Measurements from ENCODE around the gene PLXNB2. TPM values are rescaled to one million over a fixed set of nuclear protein-coding genes. Genes with fewer than 3 reads are reported as not detected.

Gene PLXNB2
- total RNA-seq, 1 donor from 2014 or later: 20.8 TPM

DNA sequence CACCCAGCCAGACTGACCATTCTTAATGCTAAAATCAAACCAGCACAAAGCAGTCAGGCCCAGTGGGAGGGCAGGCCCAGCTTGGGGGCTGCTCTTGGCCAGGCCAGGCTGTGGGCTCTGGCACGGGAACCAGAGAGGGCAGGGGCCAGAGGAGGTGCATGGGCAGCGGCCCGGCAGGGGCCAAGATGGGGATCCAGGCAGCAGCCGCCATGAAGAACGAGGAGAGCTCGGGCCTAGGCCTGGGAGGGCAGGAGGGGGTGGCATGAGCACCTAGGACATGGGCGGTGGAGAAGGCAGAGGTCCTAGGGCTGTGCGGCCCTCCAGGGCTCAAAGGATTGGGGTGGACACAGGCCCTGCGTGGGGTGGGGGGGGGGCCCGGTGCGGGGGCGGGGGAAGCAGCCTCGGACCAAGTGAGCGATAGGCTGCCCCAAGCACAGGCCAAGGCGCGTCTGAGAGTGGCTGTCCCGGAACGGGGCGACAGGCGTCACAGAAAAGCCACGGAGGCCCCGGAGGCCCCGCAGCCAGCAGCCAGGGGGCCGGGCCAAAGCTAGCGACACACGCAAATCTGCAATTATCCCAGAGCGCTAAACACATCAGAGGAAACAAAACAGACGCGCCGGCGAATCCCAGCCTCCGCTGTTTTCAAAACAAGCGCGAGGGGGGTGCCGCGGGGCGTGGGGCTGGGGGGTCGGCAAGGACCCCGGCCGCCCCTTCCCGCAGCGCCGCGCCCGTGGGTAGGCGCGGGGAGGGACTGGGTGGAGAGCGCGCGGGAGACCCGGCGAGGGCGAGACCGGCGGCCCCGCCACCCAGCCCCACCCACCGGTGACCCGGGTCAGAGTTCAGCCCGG lies 8.3 kb downstream of the PLXNB2 start:
- intact Hi-C loops (cut with micrococcal nuclease): no loop called here

DNA sequence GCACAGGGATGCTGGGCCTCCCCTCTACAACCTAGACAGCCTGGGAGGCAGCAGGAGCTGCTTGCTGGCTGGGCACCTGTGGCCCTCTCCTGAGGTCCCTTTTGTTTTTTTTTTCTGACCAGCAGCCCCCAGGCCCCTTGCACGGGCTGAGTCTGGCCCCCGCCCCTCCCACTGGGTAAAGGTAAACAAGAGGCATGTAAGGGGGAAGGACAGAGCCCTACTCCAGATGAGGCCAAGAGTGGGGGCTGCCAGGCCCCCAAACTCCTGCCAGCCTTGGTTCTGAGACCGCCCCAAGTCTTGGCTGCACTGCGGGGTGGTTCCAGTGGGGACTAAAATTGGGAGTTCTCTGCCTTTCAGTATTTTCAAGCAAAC lies 9.2 kb downstream of the PLXNB2 start:
- intact Hi-C loops (cut with micrococcal nuclease): no loop called here

DNA sequence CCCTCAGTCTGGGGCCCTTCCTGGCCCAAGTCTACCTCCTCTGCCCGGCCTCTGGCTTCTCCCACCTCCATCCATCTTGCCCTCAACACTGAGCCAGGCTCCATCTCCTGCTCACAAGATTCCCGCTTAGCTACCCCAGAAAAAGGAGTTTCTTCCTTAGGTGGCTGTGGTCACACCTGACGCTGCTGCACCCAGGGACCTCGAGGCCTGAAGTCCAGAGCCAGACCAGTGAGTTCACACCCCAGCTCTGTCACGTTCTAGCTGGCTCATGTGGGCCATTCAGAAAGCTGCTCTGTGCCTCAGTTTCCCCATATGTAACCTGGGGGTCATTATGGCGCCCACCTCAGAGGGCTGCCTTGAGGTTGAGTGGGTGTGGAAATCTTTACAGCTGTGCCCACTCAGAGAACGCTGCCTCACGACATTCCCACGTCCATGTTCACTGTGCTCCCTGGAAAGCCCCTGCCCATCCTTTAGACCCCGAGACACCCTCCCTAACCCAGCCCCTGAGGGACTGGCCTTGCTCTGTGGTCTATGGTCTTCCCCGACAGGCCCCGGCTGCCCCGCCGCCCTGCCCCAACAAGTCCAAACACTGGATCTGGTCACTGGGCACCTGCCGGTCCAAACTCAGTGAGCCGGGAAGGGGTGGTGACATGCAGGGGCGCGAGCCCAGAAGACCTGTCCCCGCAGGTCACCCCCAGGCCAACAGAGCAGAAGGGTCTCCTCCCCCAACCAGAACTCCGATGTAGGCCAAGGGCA lies 9.8 kb downstream of the PLXNB2 start:
- intact Hi-C loops (cut with micrococcal nuclease): no loop called here

DNA sequence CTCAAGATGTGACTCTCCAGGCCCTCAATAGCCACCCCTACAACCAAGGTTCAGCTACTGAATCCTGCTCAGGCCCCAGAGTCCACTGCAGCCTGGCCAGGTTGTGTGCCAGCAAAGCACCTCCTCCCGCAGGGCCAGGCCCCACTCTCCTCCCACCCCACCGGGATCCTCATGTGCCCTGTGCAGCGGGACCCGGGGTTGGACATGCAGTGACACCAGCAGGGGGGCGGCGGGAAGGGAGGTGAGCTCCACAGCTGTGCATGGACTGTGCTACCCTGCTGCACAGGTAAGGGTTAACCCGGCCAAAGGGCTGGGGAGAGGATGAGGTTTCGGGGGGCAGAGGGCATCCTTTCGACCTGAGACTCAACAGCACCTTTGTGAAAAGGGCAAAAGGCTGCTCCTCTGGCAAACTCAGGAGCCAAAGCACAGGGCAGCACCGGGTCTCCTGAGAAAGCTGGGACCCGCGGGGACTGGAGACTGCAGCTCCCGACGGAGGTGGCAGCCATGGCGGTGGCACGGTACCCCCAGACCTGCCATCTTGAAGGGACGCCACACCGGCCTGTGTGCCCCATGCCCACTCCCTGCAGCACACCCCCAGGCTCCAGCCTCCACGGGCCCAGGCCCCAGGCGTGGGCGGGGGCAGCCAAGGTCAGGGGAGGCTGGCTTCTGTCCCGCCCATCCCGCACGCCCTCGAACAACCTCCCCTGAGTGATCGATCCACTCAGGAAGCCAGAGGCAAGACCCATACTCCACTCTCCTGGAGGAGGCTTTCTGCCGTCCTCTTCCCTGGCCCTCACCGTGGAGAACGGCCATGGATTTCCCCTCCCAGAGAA lies 10.6 kb downstream of the PLXNB2 start:
- intact Hi-C loops (cut with micrococcal nuclease): no loop called here

DNA sequence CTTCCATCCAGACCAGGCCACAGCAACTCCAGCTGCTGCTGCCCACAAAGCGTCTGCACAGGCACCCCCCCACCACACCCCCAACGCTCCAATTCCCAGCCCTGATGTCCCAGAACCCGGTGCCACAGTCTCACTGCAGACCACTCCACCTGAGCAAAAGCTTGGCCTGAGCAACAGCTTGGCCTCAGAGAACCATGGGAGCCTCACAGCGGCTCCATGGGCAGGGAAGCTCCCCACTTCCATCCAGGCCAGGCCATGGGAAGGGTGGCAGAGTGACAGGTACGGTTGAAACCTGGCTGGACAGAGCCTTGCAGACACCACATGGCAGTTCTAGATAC lies 13.2 kb downstream of the PLXNB2 start:
- intact Hi-C loops (cut with micrococcal nuclease): no loop called here

DNA sequence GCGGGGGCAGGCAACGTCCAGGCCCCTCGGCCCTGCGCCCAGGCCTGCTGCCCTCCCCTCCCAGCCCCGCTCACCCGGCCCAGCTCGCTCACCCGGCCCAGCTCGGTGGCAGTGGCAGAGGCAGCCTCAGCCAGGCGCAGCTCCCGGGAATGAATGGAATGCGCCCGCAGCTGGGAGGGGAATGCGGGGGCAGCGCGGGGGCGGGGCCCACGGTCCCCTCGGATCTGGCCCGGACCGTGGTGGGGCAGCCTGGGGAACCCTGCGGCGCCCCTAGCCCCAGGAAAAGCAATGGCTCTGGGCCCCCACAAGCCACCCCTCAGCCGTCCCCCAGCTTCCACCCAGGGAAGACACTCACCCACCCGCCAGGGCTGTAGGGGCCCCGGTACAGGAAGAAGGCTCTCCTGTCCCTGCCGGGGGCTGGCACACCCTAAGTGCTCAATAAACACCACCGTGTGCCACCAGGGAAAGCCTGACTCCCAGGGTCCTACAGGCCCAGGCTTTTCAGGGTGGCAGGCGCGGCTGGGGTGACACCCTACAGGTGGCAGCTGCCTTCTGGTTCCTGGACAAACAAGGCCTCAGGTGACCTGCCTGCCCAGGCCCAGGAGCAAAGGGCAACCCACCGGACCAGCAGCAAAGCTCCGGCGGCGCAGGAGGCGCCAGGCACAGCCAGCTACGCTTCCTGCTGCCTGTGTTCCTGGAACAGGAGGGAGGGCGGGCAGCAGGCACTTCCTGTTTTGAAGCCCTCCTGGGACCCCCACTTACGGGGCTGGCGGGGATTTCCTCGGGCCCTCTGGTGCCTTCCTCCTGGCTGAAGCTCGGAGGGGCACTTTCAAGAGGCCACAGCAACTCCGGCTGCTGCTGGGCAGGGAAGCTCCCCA lies 13.8 kb downstream of the PLXNB2 start:
- intact Hi-C loops (cut with micrococcal nuclease): no loop called here

DNA sequence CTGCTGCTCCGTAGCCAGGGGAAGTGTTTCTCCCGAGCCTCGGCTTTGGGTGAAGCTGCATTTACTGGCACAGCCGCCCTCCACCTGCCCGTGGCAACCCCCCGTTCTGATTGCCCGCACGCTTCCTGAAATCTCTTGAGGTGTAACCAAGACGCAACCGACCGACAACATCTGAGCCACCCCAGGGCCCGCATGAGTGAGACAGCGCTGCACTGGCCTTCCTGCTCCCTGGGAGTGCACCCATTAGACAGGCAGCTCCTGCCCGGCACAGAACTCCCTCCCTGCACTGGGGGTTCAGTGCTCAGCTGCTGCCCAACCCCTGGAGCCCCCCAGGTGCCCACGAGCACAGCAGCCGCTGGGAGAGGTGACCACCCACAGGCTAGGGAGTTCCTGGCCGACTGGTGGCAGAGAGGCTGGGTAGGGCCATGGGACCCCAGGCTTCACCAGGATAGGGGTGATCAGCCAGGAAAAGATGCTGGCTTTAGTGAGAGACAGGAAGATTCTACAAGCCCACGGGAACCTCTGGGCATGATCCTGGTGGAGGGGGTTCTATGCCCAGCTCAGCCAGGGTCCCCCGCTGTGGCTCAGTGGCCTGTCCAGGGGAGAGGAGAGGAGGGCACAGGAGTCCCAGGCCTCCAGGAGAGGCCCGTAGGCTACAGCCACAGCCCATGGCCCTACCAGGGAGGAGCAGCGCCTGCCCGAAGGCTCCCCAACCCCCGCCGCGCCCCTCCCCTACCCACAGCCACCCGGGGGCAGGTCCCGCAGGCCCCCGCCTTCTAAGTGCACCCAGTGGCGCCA lies 14.6 kb downstream of the PLXNB2 start:
- intact Hi-C loops (cut with micrococcal nuclease): no loop called here

DNA sequence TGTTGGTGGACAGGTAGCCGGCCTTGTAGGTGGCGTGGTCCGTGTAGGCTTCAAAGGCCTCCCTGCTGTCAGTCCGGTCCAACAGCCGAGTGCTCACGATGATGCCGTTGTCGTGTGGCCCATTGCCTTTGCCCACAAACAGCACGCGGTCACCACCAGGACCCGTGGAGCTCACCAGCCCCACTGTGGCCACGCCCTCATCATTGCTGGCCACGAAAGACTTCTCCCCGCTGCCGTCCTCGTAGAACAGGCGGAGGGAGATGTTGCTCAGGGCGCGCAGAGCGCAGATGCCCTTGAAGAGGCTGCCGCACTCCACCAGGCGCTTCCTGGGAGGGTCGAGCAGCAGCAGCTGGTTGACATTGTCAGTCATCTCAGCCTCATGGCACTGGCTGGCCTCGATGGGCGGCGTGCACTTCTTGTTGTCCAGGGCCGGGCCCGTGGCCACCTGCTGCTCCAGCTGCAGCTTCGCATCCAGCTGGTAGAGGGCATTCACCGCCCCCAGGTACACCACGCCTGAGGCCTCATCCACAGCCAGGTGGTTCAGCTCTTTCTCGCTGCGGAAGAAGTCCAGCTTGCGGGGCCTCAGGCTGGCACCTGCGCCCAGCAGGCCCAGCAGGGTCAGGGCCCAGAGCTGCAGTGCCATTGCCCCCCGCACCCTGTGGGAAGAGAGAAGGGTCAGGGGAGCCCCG lies 17.4 kb downstream of the PLXNB2 start:
- intact Hi-C loops (cut with micrococcal nuclease): no loop called here

DNA sequence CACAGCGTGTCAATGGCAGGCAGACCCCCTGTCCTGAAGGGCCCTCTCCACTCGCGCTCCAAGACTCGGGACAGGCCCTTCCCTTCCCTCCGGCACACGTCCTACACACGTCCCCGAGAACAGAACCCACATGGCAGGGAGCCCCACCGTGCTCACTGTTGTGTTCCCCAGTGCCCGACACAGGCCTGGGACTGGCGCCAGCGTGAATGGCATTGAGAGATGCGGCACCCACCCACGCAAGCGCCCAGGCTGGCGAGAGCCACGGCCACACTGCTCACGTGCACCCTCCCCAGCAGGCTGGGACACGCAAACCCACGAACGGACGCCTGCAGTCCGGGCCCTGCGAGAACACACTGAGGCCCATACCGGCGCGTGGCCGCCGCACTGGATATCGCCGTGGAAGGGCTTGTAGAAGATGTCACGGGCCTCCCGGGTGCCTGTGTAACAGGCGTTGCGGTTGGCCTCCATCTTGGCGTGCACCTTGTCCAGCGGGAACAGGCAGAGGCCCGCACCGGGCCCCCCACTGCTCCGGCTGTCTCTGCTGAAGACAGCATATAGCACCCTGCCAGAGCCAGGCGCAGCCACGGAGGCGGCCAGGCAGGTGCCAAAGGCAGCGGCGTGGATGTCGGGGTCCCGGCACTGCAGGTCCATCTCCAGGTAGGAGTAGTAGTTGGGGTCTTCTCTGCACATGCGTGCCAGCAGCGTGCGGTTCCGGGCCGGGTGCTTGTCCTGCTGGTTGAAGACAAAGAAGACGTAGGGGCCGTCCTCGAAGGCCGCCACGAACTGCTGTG lies 18.1 kb downstream of the PLXNB2 start:
- intact Hi-C loops (cut with micrococcal nuclease): no loop called here

DNA sequence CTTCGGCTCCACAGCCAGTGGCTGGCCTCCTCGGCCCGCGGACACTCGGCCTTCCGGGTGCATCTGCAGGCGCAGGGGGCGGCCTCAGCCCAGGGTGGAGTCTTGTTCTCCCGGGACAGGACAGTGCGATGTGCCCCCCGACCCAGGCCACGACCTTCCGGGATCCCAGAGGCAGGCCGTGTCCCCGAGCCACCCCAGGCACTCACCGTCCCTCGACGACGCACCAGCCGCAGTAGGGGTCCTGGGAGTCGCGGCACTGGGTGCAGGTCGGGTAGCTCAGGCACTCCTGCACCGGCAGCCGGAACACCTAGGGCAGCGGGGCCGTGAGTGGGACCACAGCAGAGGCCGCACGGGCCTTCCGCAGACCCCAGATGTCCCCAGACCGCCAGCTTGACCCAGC lies 19.7 kb downstream of the PLXNB2 start:
- intact Hi-C loops (cut with micrococcal nuclease): no loop called here

DNA sequence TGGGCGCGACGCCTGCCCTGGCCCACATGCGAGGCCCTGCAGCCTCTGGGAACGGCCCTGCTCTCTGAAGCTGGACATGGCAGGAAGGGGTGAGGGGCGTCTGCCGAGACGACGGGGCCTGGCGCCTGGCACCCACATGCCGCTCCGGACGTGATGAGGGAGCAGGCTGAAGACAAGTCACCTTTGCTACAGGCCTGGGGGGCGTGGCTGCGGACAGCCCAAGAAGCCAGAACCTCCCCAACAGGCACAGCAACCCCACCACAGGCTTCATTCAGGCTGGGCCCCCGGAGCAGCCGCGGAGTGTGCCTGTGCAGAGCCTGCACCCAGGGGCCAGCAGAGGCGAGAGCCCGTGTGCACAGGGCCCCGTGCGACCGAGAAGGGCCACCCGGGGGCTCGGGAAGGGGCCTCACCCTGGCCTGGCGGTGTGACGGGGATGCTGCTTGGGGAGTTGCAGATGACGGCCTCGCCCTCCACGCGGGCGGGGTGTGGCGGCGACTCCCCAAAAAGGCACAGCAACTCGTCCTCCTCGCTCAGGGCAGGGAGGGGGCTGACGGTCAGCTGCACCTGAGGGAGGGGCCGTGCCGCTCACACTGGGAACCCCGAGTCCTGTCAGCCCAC lies 20.6 kb downstream of the PLXNB2 start:
- intact Hi-C loops (cut with micrococcal nuclease): no loop called here

DNA sequence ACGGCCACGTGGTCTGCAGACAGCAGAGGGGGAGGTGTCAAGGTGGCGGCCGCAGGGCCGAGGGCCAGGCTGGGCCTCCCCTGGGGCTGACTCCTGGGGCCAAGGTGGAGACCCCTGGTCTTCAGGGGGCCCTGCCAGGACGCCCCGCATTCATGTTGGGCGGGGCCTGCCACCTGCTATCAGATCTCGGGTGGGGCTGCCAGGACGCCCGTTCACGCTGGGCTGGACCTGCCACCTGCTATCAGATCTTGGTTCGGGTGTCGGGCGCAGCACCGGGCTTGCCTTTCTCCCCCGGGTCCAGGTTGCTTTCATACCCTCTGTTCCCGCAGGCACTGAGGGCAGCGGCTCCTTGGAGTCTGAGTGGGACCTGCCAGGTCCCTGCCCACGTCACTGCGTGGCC lies 21.2 kb downstream of the PLXNB2 start:
- intact Hi-C loops (cut with micrococcal nuclease): no loop called here

DNA sequence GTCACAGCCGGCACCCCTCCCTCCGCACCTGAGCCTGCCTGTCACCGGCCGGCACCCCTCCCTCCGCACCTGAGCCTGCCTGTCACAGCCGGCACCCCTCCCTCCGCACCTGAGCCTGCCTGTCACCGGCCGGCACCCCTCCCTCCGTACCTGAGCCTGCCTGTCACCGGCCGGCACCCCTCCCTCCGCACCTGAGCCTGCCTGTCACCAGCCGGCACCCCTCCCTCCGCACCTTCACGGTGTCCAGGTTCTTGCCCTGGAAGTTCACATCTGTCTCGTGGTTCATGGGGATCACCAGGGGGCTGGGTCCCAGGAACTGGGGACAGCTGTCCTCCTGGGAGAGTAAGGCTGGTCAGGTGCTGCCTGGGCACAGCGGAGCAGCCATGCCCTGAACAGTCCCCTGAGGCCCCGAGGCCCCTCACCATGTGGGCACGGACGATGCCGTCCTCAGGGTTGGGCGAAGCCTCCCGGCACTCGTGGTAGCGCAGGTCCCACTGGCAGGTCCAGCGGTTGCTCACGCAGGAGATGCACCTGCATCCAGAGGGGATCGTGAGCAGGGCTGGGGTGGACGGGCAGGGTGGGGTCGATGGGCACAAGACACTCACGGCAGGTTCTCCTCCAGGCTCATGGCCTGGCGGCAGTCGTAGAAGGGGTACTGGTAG lies 21.7 kb downstream of the PLXNB2 start:
- intact Hi-C loops (cut with micrococcal nuclease): no loop called here

DNA sequence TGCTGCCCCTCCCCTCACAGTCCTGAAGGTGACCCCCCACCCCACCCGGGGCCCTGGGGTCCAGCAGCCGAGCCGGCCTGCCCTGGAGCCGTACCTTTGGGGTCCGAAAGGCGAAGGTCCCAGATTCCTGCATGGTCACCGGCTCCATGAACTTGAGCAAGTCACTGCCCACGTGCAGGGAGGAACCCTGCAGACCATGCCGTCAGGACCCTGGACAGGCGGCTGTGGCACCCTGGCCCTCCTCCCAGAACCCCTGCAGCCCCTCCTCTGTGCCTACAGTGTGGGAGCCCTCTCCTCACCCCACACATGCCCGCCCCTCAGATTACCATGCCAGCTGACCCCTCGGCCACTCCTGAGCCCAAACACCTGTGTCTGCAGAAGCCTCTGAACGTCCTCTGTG lies 23.0 kb downstream of the PLXNB2 start:
- intact Hi-C loops (cut with micrococcal nuclease): no loop called here

DNA sequence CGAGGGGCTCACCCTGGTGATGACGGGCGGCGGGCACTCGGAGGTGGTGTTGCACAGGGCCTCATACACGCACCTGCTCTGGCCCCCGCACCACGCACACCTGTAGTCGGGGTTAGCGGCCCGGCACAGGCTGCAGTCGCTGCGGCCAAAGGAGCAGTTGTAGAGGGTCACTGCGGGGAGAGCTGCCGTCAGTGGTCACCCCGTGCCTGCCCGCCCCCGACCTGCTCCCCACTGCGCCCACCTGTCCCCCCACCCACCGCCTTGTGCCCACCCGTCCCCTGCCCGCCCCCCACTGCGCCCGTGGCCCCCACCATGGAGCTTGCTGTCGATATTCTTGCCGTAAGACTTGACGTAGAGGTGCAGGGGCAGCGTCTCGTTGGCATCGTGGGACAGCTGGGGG lies 23.6 kb downstream of the PLXNB2 start:
- intact Hi-C loops (cut with micrococcal nuclease): no loop called here

DNA sequence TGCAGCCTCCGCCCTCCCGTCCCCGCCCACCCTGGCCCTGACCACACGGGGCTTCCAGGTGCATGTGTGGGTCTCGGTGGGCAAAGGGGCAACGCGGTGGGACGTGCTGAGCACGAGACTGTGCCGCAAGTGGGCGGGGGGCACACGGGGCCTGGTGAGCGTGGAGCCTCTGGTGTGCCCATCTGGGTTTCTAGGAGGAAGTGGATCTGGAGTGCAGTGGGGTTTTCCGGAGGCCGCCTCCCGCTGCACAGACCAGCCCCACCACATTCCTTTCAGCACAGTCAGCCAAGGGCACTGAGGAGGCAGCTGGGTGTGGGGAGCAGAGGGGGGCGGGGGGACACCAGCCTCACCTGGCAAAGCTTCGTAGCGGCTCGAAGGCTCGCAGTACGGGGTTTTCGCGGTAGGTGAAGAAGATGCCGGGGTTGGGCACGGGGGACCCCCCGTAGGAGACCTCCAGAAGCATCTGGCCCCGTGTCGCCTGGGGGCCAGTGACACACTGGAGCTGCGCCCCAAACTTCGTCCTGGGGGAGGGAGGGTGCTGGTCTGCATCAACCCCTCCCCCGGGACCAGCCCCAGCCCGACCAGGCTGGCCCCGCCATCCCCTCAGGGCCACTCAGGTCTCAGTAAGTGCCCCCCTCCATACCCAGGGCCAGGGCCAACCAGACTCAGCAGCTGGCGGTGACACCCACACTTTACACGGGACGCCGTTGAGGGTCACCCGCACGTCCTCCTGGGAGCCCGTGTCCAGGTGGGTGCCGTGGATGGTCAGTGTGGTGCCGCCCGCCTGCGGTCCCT lies 24.9 kb downstream of the PLXNB2 start:
- intact Hi-C loops (cut with micrococcal nuclease): no loop called here

DNA sequence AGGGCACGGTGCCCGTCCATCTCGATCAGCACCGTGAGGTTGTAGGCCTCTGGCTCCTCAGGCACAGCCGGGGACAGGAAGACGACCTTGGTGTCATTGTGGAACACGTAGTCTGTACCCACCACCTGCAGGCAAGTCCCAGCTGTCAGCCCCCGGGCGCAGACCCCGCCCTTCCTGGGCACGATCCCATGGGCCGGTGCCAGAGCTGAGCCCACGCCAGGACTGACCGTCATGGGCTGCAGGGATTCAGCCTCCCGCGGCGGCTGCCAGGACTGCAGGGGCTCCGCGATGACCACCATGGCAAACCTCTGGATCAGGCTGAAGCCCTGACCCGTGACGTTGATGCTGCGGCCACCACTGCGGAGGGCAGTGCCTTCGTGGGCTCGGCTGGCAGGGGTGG lies 25.5 kb downstream of the PLXNB2 start:
- intact Hi-C loops (cut with micrococcal nuclease): no loop called here

Measured in T-helper 1 cell treated with Interleukin-12 subunit alpha and Interleukin-12 subunit beta and Interleukin-4 antibody, amounts not matched to agents 30 ng/mL and 1 ng/mL, for 36 hours (primary cell).